DND-41 (cell line): ENCODE data around the gene OR8B8.

Experiments used
- CTCF ChIP-seq: IDR thresholded peaks from 2 replicates; pipeline ENCODE4 v1.5.1; 2012; ENCODE audit warnings: borderline replicate concordance, low read length, moderate library complexity, mild to moderate bottlenecking; ENCODE audit not compliant: poor library complexity, severe bottlenecking; ENCODE audit errors: extremely low read depth
- EZH2 ChIP-seq: IDR thresholded peaks from 3 replicates; pipeline ENCODE4 v1.6.1; 2012; ENCODE audit warnings: borderline replicate concordance, low read depth, mild to moderate bottlenecking, moderate library complexity, low read length, inconsistent platforms; ENCODE audit not compliant: severe bottlenecking

DNA sequence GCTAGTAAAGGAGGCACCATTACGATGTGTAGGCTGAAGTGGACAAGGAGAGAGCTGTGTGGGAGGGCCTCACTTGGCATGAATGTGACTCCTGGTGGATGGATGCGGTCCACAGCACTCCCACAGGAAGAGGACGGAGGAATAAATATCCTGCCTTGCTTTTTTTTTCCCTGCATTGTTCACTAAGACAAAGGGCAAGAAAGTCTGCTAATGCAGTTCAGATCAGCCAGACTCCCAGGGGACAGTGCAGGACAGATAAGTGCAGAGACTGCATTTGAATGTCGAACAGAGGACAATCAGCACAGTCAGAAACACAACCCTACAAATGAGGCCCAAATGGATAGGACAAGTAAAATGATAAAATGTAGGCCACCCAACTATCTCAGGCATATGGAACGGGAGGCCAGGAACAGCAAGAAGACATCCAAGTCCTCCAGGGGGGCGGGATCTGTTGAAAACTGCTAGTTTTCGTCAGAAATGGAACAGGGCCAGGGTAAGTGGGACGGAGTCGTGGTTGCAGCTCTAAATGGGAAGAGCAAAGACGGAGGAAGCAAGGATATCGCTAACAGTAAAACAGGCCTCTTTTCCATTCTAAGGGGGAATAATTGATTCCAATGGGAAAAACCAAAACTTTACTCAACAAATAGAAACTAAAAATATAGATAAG lies 25.2 kb upstream of the OR8B8 start:
- TF ChIP-seq CTCF (no peak), EZH2 (no peak)
